Activated T-cell treated with anti-CD3 and anti-CD28 coated beads for 48 hours (primary cell): ENCODE results near the gene WARS2.

Source experiments
- DNase-seq: peaks from one replicate; pipeline ENCODE4 v3.0.0-alpha.2; 2020; ENCODE audit warnings: low read depth

WARS2 gene

GRCh38 chr1:119015547-119015946 is 124.9 kb downstream of the WARS2 start:
- no peak for DNase-seq

- DNase-seq, result no peak
These were observed 128.1 kb downstream of the WARS2 start for GRCh38 chr1:119012383-119012782.

- DNase-seq, result no peak
These were observed 128.7 kb downstream of the WARS2 start for GRCh38 chr1:119011706-119012105.

- no peak for DNase-seq
These were observed 129.3 kb downstream of the WARS2 start for GRCh38 chr1:119011116-119011515.

GRCh38 chr1:119010201-119010600 is 130.3 kb downstream of the WARS2 start:
- no peak for DNase-seq

GRCh38 chr1:119009312-119009655 is 131.2 kb downstream of the WARS2 start:
- no peak for DNase-seq

GRCh38 chr1:119008483-119009311 is 131.8 kb downstream of the WARS2 start:
- no peak for DNase-seq

- no peak for DNase-seq
These were observed 132.6 kb downstream of the WARS2 start for GRCh38 chr1:119007670-119008482.

- DNase-seq, result no peak
These were observed 133.1 kb downstream of the WARS2 start for GRCh38 chr1:119007339-119007669.

- DNase-seq, result no peak
These were observed 133.8 kb downstream of the WARS2 start for GRCh38 chr1:119006406-119007279.

GRCh38 chr1:119005724-119006405 is 134.6 kb downstream of the WARS2 start:
- no peak for DNase-seq

- no peak for DNase-seq
These were observed 135.7 kb downstream of the WARS2 start for GRCh38 chr1:119004781-119005180.

- no peak for DNase-seq
These were observed 136.3 kb downstream of the WARS2 start for GRCh38 chr1:119004129-119004527.

GRCh38 chr1:119003413-119004128 is 136.9 kb downstream of the WARS2 start:
- DNase-seq, result no peak

GRCh38 chr1:119002028-119002686 is 138.3 kb downstream of the WARS2 start:
- no peak for DNase-seq

- no peak for DNase-seq
These were observed 139.0 kb downstream of the WARS2 start for GRCh38 chr1:119001181-119002027.

GRCh38 chr1:119000371-119001180 is 139.9 kb downstream of the WARS2 start:
- DNase-seq, result no peak

GRCh38 chr1:118999348-119000071 is 140.9 kb downstream of the WARS2 start:
- DNase-seq, result no peak
